Measurements from ENCODE around the gene KDM2A. TPM values are rescaled to one million over a fixed set of nuclear protein-coding genes. Genes with fewer than 3 reads are reported as not detected.
A peak's percentile ranks its signal among the peaks of the same experiment; 100 is the strongest.

The KDM2A gene
- total RNA-seq, 3 donors from 2014 or later (not counting 1 experiment from before 2014, with no cell fraction given) = 268 to 312 (median 283) TPM

GRCh38 chr11:67285541-67286498 lies 166.8 kb downstream of the KDM2A start:
- intact Hi-C loops (cut with micrococcal nuclease) = loop anchor here (5.0 kb wide), 2 partner anchors 34 to 86 kb away; partner anchors contain the start of gene CLCF1
- no peaks in the 10 kb centered on the region for H3K36me3 Mint-ChIP-seq
- H3K4me3 Mint-ChIP-seq = peak overlapping the region; percentile 89
- no peaks in the 10 kb centered on the region for H3K27me3 Mint-ChIP-seq (ENCODE audit: low read depth in 2 of 2)
- peak overlapping the region; percentile 100 for H3K27ac Mint-ChIP-seq
- H3K36me3 ChIP-seq (ENCODE audit: control insufficient read depth, insufficient read depth, low read length) = peaks cover 65% of the 10 kb centered on the region
- H3K4me3 ChIP-seq (ENCODE audit: low read length) = no peak overlapping the region
- ATAC-seq (peak; percentile 20 to 30 (median 24)), DNase-seq (peak; percentile 67 to 74)
- TF ChIP-seq CTCF (IDR thresholded peaks at IDR 0.05) = no peak
- H3K9me3 ChIP-seq (ENCODE audit: control insufficient read depth, insufficient read depth, low read length) = no peaks in the 10 kb centered on the region
- peak overlapping the region; percentile 97 for H3K27ac ChIP-seq (ENCODE audit: low read length)
- WGBS (ENCODE audit: insufficient coverage) = 33% methylated on average over 37 of the region's 39 CpGs
- H3K4me1 ChIP-seq (ENCODE audit: control insufficient read depth, insufficient read depth, low read length) = peaks cover 91% of the 10 kb centered on the region
- H3K9me3 Mint-ChIP-seq = no peaks in the 10 kb centered on the region
- peaks cover 35 to 51% of the 10 kb centered on the region in 2 donors for H3K4me1 Mint-ChIP-seq
- H3K27me3 ChIP-seq (ENCODE audit: control insufficient read depth, insufficient read depth, low read length) = no peaks in the 10 kb centered on the region

- H3K27ac Mint-ChIP-seq = peak overlapping the region; percentile 100
- Histone ChIP-seq H3K36me3 (ENCODE audit: control insufficient read depth, insufficient read depth, low read length) (peaks cover 63% of the 10 kb centered on the region), H3K4me3 (ENCODE audit: low read length) (no peak overlapping the region), H3K27me3 (ENCODE audit: control insufficient read depth, insufficient read depth, low read length) (no peaks in the 10 kb centered on the region), H3K4me1 (ENCODE audit: control insufficient read depth, insufficient read depth, low read length) (peaks cover 91% of the 10 kb centered on the region), H3K27ac (ENCODE audit: low read length) (peak overlapping the region; percentile 97), H3K9me3 (ENCODE audit: control insufficient read depth, insufficient read depth, low read length) (no peaks in the 10 kb centered on the region)
- ATAC-seq = peak in 1 of 3 donors; percentile 1
- DNase-seq = peak in 1 of 2 donors; percentile 49
- H3K9me3 Mint-ChIP-seq = no peaks in the 10 kb centered on the region
- no peak for TF ChIP-seq CTCF (IDR thresholded peaks at IDR 0.05)
- no peaks in the 10 kb centered on the region for H3K36me3 Mint-ChIP-seq
- no peaks in the 10 kb centered on the region for H3K27me3 Mint-ChIP-seq (ENCODE audit: low read depth in 2 of 2)
- WGBS (ENCODE audit: insufficient coverage) = 23% methylated on average over 8 of the region's 8 CpGs
- H3K4me3 Mint-ChIP-seq = peak overlapping the region; percentile 89
- H3K4me1 Mint-ChIP-seq = peaks cover 35 to 53% of the 10 kb centered on the region in 2 donors
- intact Hi-C loops (cut with micrococcal nuclease) = loop anchor here (5.0 kb wide), 2 partner anchors 34 to 86 kb away; partner anchors contain the start of gene CLCF1
These were observed 167.7 kb downstream of the KDM2A start for GRCh38 chr11:67286621-67287333.

- peaks cover 39 to 53% of the 10 kb centered on the region in 2 donors for H3K4me1 Mint-ChIP-seq
- DNase-seq (peak in 1 of 2 donors; percentile 77), ATAC-seq (no peak)
- Histone ChIP-seq H3K27me3 (ENCODE audit: control insufficient read depth, insufficient read depth, low read length) (no peaks in the 10 kb centered on the region), H3K4me1 (ENCODE audit: control insufficient read depth, insufficient read depth, low read length) (peaks cover 88% of the 10 kb centered on the region), H3K9me3 (ENCODE audit: control insufficient read depth, insufficient read depth, low read length) (no peaks in the 10 kb centered on the region), H3K4me3 (ENCODE audit: low read length) (peak overlapping the region; percentile 3), H3K27ac (ENCODE audit: low read length) (peak overlapping the region; percentile 97), H3K36me3 (ENCODE audit: control insufficient read depth, insufficient read depth, low read length) (peaks cover 62% of the 10 kb centered on the region)
- H3K27ac Mint-ChIP-seq = peak overlapping the region; percentile 100
- no peaks in the 10 kb centered on the region for H3K27me3 Mint-ChIP-seq (ENCODE audit: low read depth in 2 of 2)
- H3K36me3 Mint-ChIP-seq = no peaks in the 10 kb centered on the region
- no peaks in the 10 kb centered on the region for H3K9me3 Mint-ChIP-seq
- 35% methylated on average over 14 of the region's 14 CpGs for WGBS (ENCODE audit: insufficient coverage)
- no peak for TF ChIP-seq CTCF (IDR thresholded peaks at IDR 0.05)
- peak overlapping the region; percentile 89 for H3K4me3 Mint-ChIP-seq
- intact Hi-C loops (cut with micrococcal nuclease) = loop anchor here (1.0 to 5.0 kb wide), 6 partner anchors 10 to 85 kb away; partner anchors contain the start of genes CLCF1 and SSH3
These were observed 168.5 kb downstream of the KDM2A start for GRCh38 chr11:67287355-67288197.

Data from natural killer cell (primary cell).